HG02981 (cell line): ENCODE results near the gene FBXO33.
"Not testable (repeated sequence)": the region's sequence is repeated elsewhere in the genome, so short reads cannot be mapped to it uniquely, and the experiment has no call there.

Experiments used
- ATAC-seq: cut with Tn5 transposase; IDR thresholded peaks from one replicate; pipeline ENCODE4 v1.9.1; 2021; ENCODE audit warnings: mild to moderate bottlenecking, moderate library complexity; ENCODE audit not compliant: unreplicated experiment

Gene FBXO33

GRCh38 chr14:39374851-39375250 is 57.4 kb downstream of the FBXO33 start:
- no peak for ATAC-seq

DNA sequence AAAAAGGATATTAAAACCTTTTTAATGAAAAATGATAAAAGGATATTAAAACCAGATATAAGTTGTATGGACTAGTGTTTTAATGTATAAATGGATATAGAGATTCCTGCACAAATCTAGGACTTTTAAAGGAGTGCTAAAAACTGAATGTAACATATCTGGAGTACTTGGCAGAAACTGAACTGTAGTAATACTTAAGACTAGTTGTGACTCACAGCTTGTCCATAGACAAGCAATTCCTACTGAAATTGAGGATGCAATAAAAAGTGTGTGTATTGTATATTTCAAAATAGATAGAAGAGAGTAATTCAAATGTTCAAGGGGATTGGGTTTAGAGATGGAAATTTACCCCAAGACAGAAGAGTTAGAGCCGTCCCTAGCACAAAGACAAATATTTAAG is 59.6 kb downstream of the FBXO33 start:
- no peak for ATAC-seq

DNA sequence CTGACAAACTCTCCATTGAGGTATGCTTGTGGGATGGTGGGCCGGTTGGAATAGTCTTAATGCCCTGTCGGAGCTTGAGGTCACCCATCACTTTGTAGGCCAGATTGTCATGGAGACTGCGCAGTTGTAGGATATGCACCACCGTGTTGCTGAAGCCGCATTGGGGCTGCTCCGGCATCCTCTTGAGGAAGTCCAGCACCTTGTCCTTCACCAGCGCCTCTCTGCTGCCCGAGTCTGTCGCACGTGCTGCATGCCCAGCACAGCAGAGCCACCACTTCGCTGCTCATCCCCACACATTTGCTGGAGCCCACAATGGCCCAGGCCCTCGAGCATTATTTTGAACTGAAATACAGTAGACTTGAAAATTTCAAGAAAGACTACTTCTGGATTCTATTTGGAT is 61.8 kb downstream of the FBXO33 start:
- ATAC-seq, result no peak

DNA sequence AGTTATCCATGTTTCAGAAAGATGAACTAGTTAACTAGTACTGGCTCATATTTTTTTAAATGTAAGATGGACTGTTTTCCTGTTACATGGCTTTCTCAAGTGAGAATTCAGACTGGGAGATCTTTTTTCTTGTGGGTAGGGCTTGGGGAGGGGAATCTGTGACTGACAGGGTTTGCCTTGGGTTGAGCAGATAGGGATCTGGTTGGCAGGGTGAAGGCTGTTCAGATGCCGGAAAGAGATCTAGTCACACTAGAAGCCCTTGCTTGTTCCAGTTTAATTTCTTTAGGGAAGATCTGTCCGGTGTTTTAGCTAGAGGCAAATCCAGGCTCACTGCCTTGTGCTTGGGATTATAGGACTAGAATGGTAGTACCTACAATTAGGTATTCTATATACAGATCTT is 63.2 kb downstream of the FBXO33 start:
- no peak for ATAC-seq

DNA sequence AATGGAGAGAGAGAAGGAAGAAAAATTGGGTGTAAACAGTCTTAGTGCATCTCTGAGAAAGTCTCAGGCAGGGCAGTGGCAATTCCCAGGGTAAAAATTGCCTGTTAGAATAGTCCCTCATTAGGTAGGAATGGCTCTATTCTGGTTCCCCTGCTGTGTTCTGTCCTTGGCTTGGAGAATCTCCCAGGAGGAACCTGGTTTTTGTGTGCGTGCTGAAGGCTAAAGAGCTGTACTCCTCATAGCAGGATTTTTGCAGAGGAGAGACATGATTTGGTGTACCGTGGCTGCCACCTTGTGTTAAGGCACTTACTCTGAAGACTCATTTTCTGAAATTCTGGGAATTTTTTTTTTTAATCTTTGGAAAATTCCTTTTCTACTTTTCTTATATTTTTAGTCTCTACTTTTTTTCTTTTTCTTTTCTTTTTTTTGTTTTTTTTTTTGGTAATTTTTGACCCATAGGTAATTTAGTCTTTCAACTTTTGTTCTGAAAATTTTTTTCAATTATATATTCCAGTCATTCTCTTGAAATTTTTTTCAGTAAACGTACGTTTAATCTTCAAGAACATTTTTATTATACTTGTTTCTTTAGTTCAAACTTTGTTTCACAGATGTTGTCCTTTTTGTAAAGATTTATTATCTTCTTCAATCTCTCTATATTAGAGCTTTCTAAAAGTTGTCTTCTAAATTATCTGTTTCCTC is 63.8 kb downstream of the FBXO33 start:
- no peak for ATAC-seq

GRCh38 chr14:39367387-39367751 is 64.9 kb downstream of the FBXO33 start:
- ATAC-seq, result no peak

- no peak for ATAC-seq
Measured at GRCh38 chr14:39366460-39367386, 65.5 kb downstream of the FBXO33 start.

DNA sequence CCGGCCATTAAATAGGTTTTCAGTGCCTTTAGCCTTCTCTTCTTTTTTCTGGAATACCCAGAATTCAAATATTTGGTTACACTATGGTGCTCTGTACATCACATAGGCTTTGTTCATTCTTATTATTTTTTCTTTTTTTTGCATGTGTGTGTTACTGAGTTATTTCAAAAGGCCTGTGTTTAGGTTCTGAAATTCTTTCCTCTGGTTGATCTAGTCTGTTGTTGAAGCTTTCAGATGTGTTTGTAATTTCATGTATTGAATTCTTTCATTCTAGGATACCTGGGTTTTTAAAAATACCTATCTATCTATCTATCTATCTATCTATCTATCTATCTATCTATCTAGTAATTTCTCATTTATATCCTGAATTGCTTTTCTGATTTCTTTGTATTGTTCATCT is 66.9 kb downstream of the FBXO33 start:
- ATAC-seq, result no peak

DNA sequence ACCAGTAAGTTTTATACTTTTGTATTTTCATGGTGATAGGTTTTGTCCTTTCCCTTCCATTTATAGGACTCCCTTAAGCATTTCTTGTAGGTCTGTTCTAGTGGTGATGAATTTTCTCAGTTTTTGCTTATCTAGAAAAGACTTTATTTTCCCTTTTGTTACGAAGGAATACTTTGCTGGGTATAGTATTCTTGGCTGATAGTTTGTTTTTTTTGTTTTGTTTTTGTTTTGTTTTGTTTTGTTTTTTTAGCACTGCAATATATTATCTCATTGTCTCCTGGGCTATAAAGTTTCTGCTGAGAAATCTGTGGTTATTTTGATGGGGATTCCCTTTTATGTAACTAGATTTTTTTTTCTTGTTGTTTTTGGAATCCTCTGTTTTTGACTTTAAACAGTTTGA is 67.7 kb downstream of the FBXO33 start:
- ATAC-seq, result no peak

DNA sequence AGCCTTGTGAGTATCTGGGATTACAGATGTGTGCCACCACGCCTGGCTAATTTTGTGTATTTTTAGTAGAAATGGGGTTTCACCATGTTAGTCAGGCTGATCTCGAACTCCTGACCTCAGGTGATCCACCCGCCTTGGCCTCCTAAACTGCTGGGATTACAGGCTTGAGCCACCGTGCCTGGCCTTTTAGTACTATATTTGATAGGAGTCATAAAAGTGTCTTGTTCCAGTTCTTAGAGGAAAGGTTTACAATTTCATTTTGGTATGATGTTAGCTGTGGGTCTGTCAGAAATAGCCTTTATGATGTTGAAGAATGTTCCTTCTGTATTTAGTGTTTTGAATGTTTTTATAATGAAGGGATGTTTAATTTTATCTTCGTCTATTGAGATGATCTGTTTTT is 70.7 kb downstream of the FBXO33 start:
- not testable (repeated sequence) for ATAC-seq

DNA sequence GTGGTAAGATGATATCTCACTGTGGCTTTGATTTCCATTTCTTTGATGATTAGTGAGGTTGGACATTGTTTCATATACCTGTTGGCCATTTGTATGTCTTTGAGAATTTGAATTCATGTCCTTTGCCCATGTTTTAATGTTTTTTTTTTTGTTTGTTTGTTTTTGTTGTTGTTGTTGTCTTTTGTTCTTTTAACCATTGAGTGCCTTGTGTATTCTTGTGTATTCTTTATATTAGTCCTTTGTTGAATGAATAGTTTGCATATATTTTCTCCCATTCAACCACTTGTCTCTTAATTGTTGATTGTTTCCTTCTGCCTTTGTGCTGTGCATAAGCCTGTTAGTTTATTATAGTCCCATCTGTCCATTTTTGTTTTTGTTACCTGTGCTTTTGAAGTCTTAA is 71.9 kb downstream of the FBXO33 start:
- no peak for ATAC-seq

DNA sequence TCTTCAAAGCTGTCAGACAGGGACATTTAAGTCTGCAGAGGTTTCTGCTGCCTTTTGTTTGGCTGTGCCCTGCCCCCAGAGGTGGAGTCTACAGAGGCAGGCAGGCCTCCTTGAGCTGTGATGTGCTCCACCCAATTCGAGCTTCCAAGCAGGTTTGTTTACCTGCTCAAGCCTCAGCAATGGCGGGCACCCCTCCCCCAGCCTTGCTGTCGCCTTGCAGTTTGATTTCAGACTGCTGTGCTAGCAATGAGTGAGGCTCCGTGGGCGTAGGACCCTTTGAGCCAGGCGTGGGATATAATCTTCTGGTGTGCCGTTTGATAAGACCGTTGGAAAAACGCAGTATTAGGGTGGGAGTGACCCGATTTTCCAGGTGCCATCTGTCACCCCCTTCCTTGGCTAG is 73.2 kb downstream of the FBXO33 start:
- not testable (repeated sequence) for ATAC-seq

- no peak for ATAC-seq
Measured at GRCh38 chr14:39351708-39352107, 80.5 kb downstream of the FBXO33 start.

- no peak for ATAC-seq
Measured at GRCh38 chr14:39350866-39351265, 81.4 kb downstream of the FBXO33 start.
